NCI-H1417 treated with DMSO at 0.1 percent for 48 hours (cell line): ENCODE data around the gene IRF8.
"Not testable (repeated sequence)": the region's sequence is repeated elsewhere in the genome, so short reads cannot be mapped to it uniquely, and the experiment has no call there.

Experiments used
- DNase-seq: peaks from one replicate; lab custom pipeline; 2025; lab: John Stamatoyannopoulos, UW

IRF8 gene

DNA sequence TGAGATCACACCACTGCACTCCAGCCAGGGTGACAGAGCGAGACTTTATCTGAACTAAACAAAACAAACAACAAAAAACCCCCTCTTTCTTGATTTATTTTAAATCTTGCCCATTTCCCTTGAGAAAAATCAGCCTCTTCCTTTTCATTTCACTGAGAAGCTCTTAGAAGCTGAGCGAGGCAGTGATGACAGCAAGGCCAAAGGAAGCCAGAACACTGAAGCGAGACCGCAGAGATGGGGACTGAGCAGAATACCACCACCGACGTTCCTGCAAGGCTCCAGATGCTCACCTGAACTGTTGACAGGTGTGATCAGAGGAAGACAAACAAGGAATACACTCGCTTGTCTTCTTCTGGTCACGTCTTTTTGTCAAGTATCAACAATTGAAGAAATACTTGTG lies 30.5 kb upstream of the IRF8 start:
- DNase-seq: no peak

- DNase-seq: no peak
Measured at GRCh38 chr16:85869206-85869605, 29.8 kb upstream of the IRF8 start.

DNA sequence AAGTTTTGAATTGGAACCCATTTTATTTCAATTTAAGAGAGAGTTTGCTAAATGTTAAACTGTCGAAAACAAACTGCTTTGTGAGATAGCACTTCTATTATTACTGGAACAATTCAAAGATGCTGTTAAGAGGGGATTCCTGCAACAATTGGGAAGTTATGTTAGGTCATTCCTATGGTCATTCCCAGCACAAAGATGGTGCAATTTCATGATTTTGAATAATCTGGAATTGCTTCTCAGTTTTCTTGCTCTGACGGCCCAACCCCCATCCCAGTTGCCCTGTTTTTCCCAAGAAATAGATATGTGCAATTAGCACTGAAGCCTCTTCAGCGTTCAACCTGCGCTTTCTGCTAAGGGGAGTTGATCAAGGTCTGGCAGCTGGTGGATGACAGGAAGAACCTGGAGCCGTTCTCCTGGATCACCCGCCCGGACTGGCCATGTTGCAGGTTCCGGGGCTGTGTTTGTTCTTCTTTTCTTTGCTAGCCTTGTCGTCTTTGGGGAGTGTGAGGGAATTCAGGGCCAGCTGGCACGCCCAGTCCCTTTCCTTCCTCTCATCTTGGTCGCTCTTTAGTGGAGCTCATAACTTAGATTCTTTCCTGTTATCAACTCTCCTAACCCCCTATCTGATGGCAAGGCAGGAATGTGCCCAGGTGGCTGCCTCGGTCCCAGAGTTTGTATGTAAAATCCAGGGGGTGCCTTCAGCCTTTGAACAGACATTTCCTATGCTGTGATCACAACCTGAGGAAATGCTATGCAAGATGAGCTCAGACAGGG lies 29.0 kb upstream of the IRF8 start:
- DNase-seq: no peak

DNA sequence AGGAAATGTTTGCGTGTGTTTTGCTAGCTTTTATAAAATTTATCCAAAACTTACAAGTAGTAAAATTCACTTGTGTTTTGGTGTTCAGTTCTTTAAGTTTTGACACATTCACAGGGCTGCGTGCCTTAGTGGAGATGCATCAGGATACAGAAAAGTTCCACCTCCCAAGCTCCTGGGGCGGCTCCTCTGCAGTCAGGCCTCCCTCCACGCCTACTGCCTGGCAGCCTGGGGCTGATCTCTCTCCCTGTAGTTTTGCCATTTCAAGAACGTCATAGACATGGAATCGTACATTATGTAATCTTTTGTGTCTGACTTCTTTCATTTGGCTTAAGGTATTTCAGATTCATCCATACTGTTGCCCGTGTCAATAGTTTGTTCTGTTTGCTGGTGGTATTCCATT lies 27.2 kb upstream of the IRF8 start:
- no peak for DNase-seq

- DNase-seq: no peak
Measured at GRCh38 chr16:85872734-85873133, 26.2 kb upstream of the IRF8 start.

DNA sequence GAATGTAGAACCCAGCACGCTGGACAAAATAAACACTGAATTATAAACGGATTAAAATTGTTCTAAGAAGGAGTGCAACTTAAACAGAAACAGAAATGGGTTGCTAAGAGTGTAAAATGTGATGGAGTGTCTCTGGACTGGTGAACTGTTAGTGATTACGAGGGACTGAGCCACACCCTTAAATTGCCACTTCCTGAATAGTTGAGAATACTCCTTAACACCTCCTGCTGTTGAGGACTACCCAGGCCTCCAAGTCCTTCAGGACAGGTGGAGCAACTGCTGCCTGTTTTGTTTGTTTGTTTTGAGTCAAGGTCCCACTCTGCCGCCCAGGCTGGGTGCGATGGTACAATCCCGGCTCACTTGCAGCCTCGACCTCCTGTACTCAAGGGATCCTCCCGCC lies 25.8 kb upstream of the IRF8 start:
- DNase-seq: no peak

- not testable (repeated sequence) for DNase-seq
Measured at GRCh38 chr16:85874031-85874430, 24.9 kb upstream of the IRF8 start.

- no peak for DNase-seq
Measured at GRCh38 chr16:85878407-85878806, 20.6 kb upstream of the IRF8 start.

DNA sequence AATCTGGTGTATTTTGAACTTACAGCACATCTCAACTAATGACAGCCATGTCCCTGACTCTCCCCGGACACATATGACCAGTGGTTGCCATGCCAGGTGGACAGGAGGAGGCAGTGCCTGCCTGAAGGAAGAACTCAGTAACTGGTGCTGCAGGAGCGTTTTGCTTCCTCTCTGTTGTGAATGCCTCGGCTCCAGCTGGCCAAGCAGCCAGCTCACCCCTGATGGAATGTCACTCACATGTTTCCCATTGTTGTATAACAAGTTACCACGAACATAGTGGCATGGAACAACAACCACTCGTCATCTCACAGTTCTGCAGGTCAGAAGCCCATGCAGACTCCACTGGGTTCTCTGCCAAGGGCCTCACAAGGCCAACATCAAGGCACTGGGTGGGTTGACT lies 20.1 kb upstream of the IRF8 start:
- DNase-seq: no peak

DNA sequence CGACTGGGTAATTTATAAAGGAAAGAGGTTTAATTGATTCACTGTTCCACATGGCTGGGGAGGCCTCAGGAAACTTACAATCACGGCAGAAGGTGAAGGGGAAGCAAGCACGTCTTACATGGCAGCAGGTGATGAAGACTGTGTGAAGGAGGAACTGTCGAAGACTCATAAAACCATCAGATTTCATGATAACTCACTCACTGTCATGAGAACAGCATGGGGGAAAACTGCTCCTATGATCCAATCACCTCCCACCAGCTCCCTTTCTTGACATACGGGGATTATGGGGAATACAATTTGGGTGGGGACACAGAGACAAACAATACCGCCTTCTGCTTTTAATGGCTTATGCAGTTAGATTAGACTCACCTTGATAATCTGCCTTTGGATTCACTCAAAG lies 19.4 kb upstream of the IRF8 start:
- DNase-seq: no peak

DNA sequence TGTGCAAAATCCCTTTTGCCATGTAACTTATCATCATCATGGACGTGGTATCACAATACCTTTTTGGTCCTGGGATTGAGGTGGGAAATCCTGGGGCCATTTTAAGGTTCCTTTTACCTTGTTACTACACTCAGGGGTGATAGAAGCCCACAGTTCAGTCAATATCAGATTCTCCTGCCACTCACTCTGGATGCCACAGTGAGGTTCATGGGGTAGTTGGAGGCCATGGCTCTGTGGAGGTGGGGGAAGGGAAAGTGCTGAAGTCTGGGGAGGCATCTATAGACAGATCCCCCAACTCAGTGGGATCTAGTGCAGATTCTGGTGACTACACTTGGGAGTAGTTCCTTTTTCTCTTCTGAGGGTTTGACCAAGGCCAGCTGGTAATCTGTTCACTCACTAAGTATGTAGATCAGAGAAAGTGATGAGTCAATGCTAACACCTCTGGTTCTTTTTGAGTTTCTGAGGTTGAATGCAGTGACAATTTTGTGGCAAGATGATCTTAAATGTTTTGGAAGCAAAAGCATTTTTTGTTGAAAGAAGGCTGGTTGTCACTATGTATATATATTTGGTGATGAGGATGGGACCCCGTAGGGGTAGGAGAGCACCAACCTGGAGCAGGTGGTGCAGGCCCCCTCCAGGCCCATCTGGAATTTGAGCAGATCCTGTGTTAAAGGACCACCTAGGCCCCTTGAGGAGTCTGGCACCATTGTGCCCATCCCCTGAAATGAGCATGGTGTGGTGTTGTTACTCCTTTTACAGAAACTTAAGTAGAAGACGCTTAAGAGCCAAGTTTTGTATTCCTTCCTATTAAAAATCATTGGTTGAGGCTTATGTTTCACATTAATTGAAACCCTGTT lies 18.8 kb upstream of the IRF8 start:
- DNase-seq: no peak

- no peak for DNase-seq
Measured at GRCh38 chr16:85880861-85881260, 18.1 kb upstream of the IRF8 start.

DNA sequence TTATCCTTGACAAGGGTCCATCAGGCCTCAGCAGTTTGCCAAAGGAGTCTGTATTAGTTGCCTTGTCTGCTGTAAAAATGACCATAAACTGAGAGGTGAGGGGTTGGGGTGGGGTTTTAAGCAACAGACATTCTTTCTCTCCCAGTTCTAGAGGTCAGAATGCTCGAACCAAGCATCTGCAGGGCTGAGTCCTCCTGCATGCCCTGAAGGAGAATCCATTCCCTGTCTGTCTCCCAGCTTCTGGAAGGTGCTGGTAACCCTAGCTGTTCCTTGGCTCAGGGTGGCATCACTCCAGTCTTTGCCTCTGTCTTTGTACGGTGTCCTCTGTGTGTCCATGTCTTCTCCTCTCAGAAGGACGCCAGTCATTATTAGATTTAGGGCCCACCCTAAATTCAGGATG lies 17.5 kb upstream of the IRF8 start:
- no peak for DNase-seq

DNA sequence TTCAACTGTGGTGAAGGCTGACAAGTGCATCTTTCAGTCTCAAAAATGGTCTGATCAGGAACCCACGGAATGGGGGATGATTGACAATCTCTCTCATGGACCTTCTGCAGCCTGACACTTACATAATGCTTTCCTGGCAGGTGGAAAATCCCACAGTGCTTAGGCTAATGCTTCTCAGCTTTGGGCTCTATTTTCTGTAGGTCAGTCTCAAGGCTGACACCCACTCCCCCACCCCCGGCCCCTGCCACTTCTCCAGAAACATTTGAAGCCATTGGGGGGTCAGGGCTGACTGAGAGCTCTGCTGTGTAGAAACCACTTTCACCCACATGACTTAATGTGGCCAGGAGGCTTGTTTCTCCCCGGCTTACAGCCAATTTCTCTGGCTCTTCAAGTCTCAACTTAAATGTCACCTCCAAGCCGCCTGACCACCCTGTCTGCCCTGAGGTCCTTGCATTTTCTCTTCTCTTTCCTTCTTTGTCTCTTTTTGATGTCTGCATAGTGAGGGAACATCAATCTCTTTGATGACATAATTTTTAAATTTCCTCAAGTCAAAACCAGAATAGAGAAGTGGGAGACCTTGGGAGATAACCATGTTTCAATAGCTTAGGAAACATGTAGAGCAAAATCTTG lies 16.7 kb upstream of the IRF8 start:
- no peak for DNase-seq

- no peak for DNase-seq
Measured at GRCh38 chr16:85883813-85884212, 15.1 kb upstream of the IRF8 start.

- no peak for DNase-seq
Measured at GRCh38 chr16:85884808-85885463, 14.0 kb upstream of the IRF8 start.

DNA sequence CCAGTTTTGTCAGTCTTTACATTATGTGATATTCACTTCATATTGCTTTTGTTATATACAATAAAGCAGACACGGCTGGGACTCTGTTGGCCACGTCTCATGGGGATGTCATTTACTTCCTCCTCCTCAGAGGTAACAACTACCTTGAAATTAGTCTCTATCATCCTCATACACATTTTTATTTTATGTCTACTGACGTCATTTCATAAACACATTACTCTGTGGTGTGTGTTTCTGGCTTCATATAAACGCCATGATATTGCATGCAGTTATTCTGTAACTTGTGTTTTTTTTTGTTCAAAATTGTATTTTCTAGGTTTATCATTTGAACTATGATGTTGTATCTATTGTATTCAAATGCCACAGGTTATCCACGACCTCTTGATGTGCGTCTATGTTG lies 13.4 kb upstream of the IRF8 start:
- DNase-seq: no peak

DNA sequence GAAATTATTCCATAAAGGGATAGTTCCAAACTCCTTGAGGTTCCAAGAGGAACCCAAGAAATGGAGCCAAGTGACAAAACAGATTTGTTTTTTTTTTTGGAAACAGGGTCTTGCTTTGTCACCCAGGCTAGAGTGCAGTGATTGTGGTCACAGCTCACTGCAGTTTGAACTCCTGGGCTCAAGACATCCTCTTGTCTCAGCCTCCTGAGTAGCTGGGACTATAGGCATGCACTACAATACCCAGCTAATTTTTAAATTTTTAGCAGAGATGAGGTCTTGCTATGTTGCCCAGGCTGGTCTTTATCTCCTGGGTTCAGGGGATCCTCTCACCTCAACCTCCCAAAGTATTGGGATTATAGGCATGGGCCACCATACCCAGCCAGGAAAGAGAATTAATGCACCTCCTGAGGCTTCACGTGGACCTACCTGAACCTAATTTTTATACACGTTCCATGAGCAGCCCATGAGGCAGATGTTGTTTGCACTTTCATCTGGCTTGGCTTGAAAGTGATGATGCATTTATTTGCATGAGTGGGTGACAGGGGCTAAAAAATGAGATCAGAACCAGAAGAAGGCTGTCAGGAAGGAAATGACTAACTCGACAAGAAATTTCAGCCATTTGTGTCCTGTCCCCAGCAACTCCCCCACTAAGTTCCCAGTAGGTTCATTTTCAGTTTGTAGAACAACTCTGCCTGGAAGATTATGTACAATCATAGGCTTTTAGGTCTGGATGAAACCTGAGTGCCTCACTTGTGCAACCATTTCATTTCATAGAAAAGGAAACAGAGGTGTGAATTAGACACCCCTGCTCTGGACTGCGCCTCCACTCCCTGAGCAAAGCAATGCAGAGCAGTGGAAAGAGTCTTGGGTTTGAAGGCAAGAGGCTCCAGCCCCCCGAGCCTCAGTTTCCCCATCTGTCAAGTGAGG lies 10.3 kb upstream of the IRF8 start:
- no peak for DNase-seq

DNA sequence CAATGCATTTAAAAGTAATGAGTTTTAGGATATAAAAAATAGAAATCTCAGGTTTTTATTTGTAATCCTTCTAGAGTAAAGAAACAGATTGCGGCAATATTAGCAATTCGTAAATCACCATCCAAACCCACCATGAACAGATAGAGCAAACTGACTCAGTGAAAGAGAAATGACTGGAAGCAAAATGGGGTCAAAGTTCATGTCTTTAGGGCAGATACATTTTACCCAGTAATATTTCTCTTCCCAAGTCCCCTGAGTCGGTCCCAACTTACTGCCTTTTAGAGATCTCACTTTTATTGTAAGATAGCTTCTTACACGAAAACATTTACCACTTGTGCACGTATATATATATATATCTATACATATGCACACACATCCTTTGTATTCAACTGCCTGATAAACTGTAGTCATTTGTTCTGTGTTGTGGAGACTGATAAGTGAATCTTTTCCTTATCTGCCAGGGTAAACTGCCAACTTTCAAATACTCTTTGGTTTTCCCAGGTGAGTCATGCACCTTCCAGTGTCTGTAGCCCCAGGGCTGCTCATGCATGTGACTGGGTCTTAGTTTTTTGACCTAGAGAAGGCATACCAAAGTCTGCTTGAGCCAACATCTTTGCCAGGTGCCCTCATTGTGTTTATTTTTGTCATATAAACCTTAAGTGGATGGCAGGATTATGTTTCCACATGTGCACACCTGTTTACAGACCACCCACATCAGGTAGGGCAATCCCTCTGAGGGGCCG lies 7.8 kb upstream of the IRF8 start:
- no peak for DNase-seq

DNA sequence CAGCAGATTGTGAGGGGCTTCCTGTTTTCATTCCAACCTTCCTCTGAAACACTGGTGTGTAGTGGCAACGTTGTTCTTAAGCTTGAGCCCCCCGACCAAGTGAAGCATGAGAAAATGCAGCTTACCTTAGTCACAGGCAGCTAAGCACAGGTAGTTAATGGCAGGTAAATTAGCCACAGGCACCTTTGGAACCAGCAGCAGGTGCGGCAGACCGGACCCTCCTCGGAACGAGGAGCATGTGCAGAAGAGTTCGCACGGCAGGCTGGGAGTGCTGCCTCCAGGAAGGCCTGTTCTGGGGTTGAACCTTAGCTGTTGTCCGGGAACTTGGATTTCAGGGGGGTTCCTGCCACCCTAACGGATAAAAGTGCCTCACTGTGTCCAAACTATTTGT lies 7.2 kb upstream of the IRF8 start:
- DNase-seq: no peak

- no peak for DNase-seq
Measured at GRCh38 chr16:85892760-85893159, 6.2 kb upstream of the IRF8 start.
